HepG2 (cell line): ENCODE data around the gene UBE2Q2. TPM values are rescaled to one million over a fixed set of nuclear protein-coding genes. Genes with fewer than 3 reads are reported as not detected.

Source experiments
- AKNA ChIP-seq: sonication (generic); formaldehyde crosslinking; IDR thresholded peaks from 2 replicates; pipeline ENCODE4 v1.4.0; 2020; ENCODE audit warnings: missing genetic modification reagents, borderline replicate concordance
- GRHL1 ChIP-seq: sonication (generic); formaldehyde crosslinking; conservative IDR thresholded peaks from 2 replicates; pipeline ENCODE4 v1.8.0; 2022; ENCODE audit warnings: missing genetic modification reagents
- KDM5A ChIP-seq: fragments of 200-600 bp; sonication (generic); IDR thresholded peaks from 2 replicates; pipeline ENCODE4 v1.7.0; 2018; ENCODE audit warnings: antibody characterized with exemption, mild to moderate bottlenecking, low read length, borderline replicate concordance
- MED8 ChIP-seq: sonication (generic); formaldehyde crosslinking; IDR thresholded peaks from 2 replicates; pipeline ENCODE4 v1.8.1; 2023; ENCODE audit warnings: mild to moderate bottlenecking, missing genetic modification reagents; ENCODE audit not compliant: insufficient replicate concordance
- NPAS2 ChIP-seq: sonication (generic); formaldehyde crosslinking; IDR thresholded peaks from 2 replicates; pipeline ENCODE4 v1.8.0; 2022; ENCODE audit warnings: mild to moderate bottlenecking, missing genetic modification reagents, borderline replicate concordance
- NR0B2 ChIP-seq: sonication (generic); formaldehyde crosslinking; IDR thresholded peaks from 2 replicates; pipeline ENCODE4 v1.4.0; 2020; ENCODE audit warnings: mild to moderate bottlenecking, missing genetic modification reagents
- PRPF4 ChIP-seq: fragments of 200-400 bp; formaldehyde crosslinking; IDR thresholded peaks from 2 replicates; pipeline ENCODE4 v1.6.1; 2016; ENCODE audit warnings: low read length, low read depth; ENCODE audit not compliant: poor library complexity, severe bottlenecking
- SALL1 ChIP-seq: sonication (generic); formaldehyde crosslinking; IDR thresholded peaks from 2 replicates; pipeline ENCODE4 v1.8.0; 2022; ENCODE audit warnings: mild to moderate bottlenecking, missing genetic modification reagents
- SMAD9 ChIP-seq: sonication (generic); formaldehyde crosslinking; IDR thresholded peaks from 2 replicates; pipeline ENCODE4 v1.5.1; 2020; ENCODE audit warnings: mild to moderate bottlenecking, missing genetic modification reagents
- USF2 ChIP-seq, 2 experiments: sonication (generic) in 1 of 2; formaldehyde crosslinking in 1 of 2; IDR thresholded peaks; 2 replicates each; pipeline versions ENCODE4 v1.5.1 to v1.6.1; 2011 to 2020; ENCODE audit warnings: borderline replicate concordance in 1 of 2, low read depth in 1 of 2, low read length in 1 of 2, mild to moderate bottlenecking in 1 of 2, missing genetic modification reagents in 1 of 2, moderate library complexity in 1 of 2
- ZBTB46 ChIP-seq: sonication (generic); formaldehyde crosslinking; IDR thresholded peaks from 2 replicates; pipeline ENCODE4 v1.4.0; 2020; ENCODE audit warnings: mild to moderate bottlenecking, missing genetic modification reagents, borderline replicate concordance
- ZFP90 ChIP-seq: sonication (generic); formaldehyde crosslinking; IDR thresholded peaks from 2 replicates; pipeline ENCODE4 v1.8.0; 2022; ENCODE audit warnings: missing genetic modification reagents, mild to moderate bottlenecking, inconsistent platforms, borderline replicate concordance
- ZNF354B ChIP-seq: sonication (generic); formaldehyde crosslinking; IDR thresholded peaks from 2 replicates; pipeline ENCODE4 v1.8.0; 2022; ENCODE audit warnings: mild to moderate bottlenecking, missing genetic modification reagents
- ZNF567 ChIP-seq: sonication (generic); formaldehyde crosslinking; IDR thresholded peaks from 2 replicates; pipeline ENCODE4 v1.8.1; 2023; ENCODE audit warnings: mild to moderate bottlenecking, missing genetic modification reagents, borderline replicate concordance
- polyA plus RNA-seq, 8 experiments: library from polyadenylated mRNA; depleted of rRNA in 3 of 8; stranded (reverse) in 7 of 8; unstranded in 1 of 8; fragments of >200 nt; fragmentation: Illumina TruSeq in 4 of 8; extraction: Trizol in 4 of 8; gene quantifications; 2 replicates each; pipeline versions ENCODE4 v1.2.1 to v1.2.3, GENCODE V29; 2011 to 2016; ENCODE audit warnings: low read depth in 4 of 8, missing spikeins in 1 of 8, mixed read lengths in 1 of 8; ENCODE audit not compliant: insufficient read depth in 1 of 8
- total RNA-seq, 5 experiments: library from RNA; depleted of rRNA; stranded (reverse); fragments of >200 nt; fragmentation: Illumina TruSeq; extraction: Trizol; gene quantifications; 2 replicates each; pipeline ENCODE4 v1.2.3, GENCODE V29; 2016; ENCODE audit warnings: low read depth in 1 of 5

Gene UBE2Q2
- total and polyA plus RNA-seq, 2 of the 13 experiments (the other 11 are each of a cell fraction or from before 2014, with no cell fraction given) = 10.6 to 20.4 TPM

- TF ChIP-seq NPAS2 (CRISPR knock-in tag) = no peak
- no peak for TF ChIP-seq MED8
- TF ChIP-seq SALL1 (CRISPR knock-in tag) = peak; percentile 54
- no peak for TF ChIP-seq ZFP90 (CRISPR knock-in tag)
- TF ChIP-seq NR0B2 (CRISPR knock-in tag) = peak; percentile 20; the same call in 1 of the 2 replicates
- TF ChIP-seq ZNF354B (CRISPR knock-in tag) = no peak
- TF ChIP-seq AKNA = no peak
- peak; percentile 54; the same call in 1 of the 2 replicates for TF ChIP-seq KDM5A
- TF ChIP-seq ZBTB46 (CRISPR knock-in tag) = no peak
- no peak for TF ChIP-seq PRPF4
- no peak for TF ChIP-seq GRHL1 (CRISPR knock-in tag)
- TF ChIP-seq ZNF567 = no peak; the same call in none of the 2 replicates
- TF ChIP-seq SMAD9 (CRISPR knock-in tag) = no peak
- TF ChIP-seq USF2 (IDR thresholded peaks at IDR 0.05; ENCODE audit: low read depth, low read length) = no peak
- TF ChIP-seq USF2 (CRISPR knock-in tag; IDR thresholded peaks at IDR 0.05; ENCODE audit: borderline replicate concordance) = no peak
Measured at GRCh38 chr15:75842722-75843677, at the start of gene UBE2Q2 (continued).
